Measurements from ENCODE around the gene TMEM119.

Gene TMEM119

GRCh38 chr12:108565976-108566375 is 31.9 kb downstream of the TMEM119 start:
- no peak for TF ChIP-seq CTCF (IDR thresholded peaks at IDR 0.05; ENCODE audit: low read depth, low read length)
- peaks cover 48% of the 10 kb centered on the region for H3K36me3 ChIP-seq
- H3K4me1 ChIP-seq: peaks cover 41% of the 10 kb centered on the region
- DNase-seq: peak; percentile 97
- H3K27me3 ChIP-seq: no peaks in the 10 kb centered on the region
- H3K4me3 ChIP-seq (ENCODE audit: low read depth, low read length): peak overlapping the region; percentile 7; the same call in 1 of the 2 replicates
- H3K9me3 ChIP-seq: no peaks in the 10 kb centered on the region

- Histone ChIP-seq H3K36me3 (peaks cover 52% of the 10 kb centered on the region), H3K4me1 (peaks cover 41% of the 10 kb centered on the region)
- DNase-seq: no peak
Observed at GRCh38 chr12:108565146-108565545, 32.7 kb downstream of the TMEM119 start.

GRCh38 chr12:108564724-108565123 is 33.2 kb downstream of the TMEM119 start:
- peak; percentile 41 for DNase-seq
- no peak overlapping the region for H3K4me3 ChIP-seq (ENCODE audit: low read depth, low read length)
- H3K9me3 ChIP-seq: no peaks in the 10 kb centered on the region
- peaks cover 41% of the 10 kb centered on the region for H3K4me1 ChIP-seq
- H3K36me3 ChIP-seq: peaks cover 52% of the 10 kb centered on the region
- TF ChIP-seq CTCF (IDR thresholded peaks at IDR 0.05; ENCODE audit: low read depth, low read length): no peak
- no peaks in the 10 kb centered on the region for H3K27me3 ChIP-seq

More at GRCh38 chr12:108565146-108565545, 32.7 kb downstream of the TMEM119 start:
- no peak overlapping the region for H3K4me3 ChIP-seq (ENCODE audit: low read depth, low read length)
- TF ChIP-seq CTCF (IDR thresholded peaks at IDR 0.05; ENCODE audit: low read depth, low read length): no peak
- no peaks in the 10 kb centered on the region for H3K9me3 ChIP-seq
- H3K27me3 ChIP-seq: no peaks in the 10 kb centered on the region

- peaks cover 41% of the 10 kb centered on the region for H3K4me1 ChIP-seq
- H3K36me3 ChIP-seq: peaks cover 43% of the 10 kb centered on the region
- H3K9me3 ChIP-seq: no peaks in the 10 kb centered on the region
Observed at GRCh38 chr12:108563804-108564151, 34.1 kb downstream of the TMEM119 start.

GRCh38 chr12:108563136-108563803 is 34.6 kb downstream of the TMEM119 start:
- peaks cover 41% of the 10 kb centered on the region for H3K4me1 ChIP-seq

More at GRCh38 chr12:108563804-108564151, 34.1 kb downstream of the TMEM119 start:
- TF ChIP-seq CTCF (IDR thresholded peaks at IDR 0.05; ENCODE audit: low read depth, low read length): no peak
- Histone ChIP-seq H3K4me3 (ENCODE audit: low read depth, low read length) (peak overlapping the region; percentile 96), H3K27me3 (no peaks in the 10 kb centered on the region)
- no peak for DNase-seq

More at GRCh38 chr12:108563136-108563803, 34.6 kb downstream of the TMEM119 start:
- no peaks in the 10 kb centered on the region for H3K9me3 ChIP-seq
- DNase-seq: peak; percentile 90
- peak overlapping the region; percentile 96 for H3K4me3 ChIP-seq (ENCODE audit: low read depth, low read length)
- peaks cover 38% of the 10 kb centered on the region for H3K36me3 ChIP-seq
- peak; percentile 93 for TF ChIP-seq CTCF (IDR thresholded peaks at IDR 0.05; ENCODE audit: low read depth, low read length)
- H3K27me3 ChIP-seq: no peaks in the 10 kb centered on the region

Data from BE2C (cell line).